Measurements from ENCODE around the gene ZNF688.

Gene ZNF688

GRCh38 chr16:30557707-30557956 is 13.9 kb downstream of the ZNF688 start:
- DNase-seq: no peak
- no peaks in the 10 kb centered on the region for H3K9me3 ChIP-seq (ENCODE audit: control insufficient read depth, low read length)
- H3K27ac ChIP-seq (ENCODE audit: insufficient read depth, low read length, poor library complexity, severe bottlenecking): peak overlapping the region; percentile 96
- H3K4me3 ChIP-seq (ENCODE audit: insufficient read depth, low read depth, low read length, poor library complexity, severe bottlenecking): peak overlapping the region; percentile 67
- H3K27me3 ChIP-seq (replicated peaks; ENCODE audit: control insufficient read depth, insufficient read depth, low read length, poor library complexity, severe bottlenecking): no peaks in the 10 kb centered on the region
- peaks cover 24% of the 10 kb centered on the region for H3K36me3 ChIP-seq (ENCODE audit: control insufficient read depth, insufficient read depth, low read length)
- peaks cover 19% of the 10 kb centered on the region for H3K4me1 ChIP-seq (ENCODE audit: control insufficient read depth, insufficient read depth, low read length, poor library complexity, severe bottlenecking)

- Histone ChIP-seq H3K9me3 (ENCODE audit: control insufficient read depth, low read length) (no peaks in the 10 kb centered on the region), H3K36me3 (ENCODE audit: control insufficient read depth, insufficient read depth, low read length) (peaks cover 24% of the 10 kb centered on the region), H3K4me1 (ENCODE audit: control insufficient read depth, insufficient read depth, low read length, poor library complexity, severe bottlenecking) (peaks cover 25% of the 10 kb centered on the region), H3K27ac (ENCODE audit: insufficient read depth, low read length, poor library complexity, severe bottlenecking) (no peak overlapping the region), H3K27me3 (replicated peaks; ENCODE audit: control insufficient read depth, insufficient read depth, low read length, poor library complexity, severe bottlenecking) (no peaks in the 10 kb centered on the region), H3K4me3 (ENCODE audit: insufficient read depth, low read depth, low read length, poor library complexity, severe bottlenecking) (no peak overlapping the region)
- DNase-seq: no peak
Measured at GRCh38 chr16:30556125-30556473, 15.4 kb downstream of the ZNF688 start.

DNA sequence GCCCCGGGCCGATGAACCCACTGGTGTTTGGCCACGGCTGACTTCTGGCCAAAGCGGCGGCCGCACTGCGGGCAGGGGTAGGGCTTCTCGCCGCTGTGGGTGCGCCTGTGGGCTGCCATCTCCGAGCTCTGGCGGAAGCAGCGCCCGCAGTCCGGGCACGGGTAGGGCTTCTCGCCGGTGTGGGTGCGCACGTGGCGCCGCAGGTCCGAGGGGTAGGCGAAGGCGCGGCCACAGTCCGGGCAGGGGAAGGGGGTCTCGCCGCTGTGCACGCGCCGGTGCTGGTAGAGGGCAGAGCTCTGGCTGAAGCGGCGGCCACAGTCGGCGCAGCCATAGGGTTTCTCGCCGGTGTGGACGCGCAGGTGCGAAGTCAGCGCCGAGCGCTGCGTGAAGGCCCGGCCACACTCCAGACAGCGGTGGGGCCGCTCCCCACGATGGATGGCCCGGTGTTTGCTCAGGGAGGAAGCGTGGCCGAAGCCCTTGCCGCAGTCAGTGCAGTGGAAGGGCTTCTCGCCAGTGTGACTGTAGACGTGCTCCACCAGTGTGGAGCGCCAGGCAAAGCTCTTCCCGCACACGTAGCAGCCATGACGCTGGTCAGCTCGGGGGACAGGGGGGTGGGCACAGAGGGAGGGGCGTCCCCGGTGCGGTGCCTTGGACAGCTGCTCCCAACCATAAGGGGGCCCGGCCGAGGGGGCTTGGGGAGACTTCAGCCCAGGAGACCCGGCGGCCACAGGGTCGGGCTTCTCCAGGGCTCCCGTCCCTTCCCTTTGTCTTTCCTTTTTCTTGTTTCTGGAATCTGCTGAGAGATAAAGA is 16.0 kb downstream of the ZNF688 start:
- Histone ChIP-seq H3K27me3 (replicated peaks; ENCODE audit: control insufficient read depth, insufficient read depth, low read length, poor library complexity, severe bottlenecking) (no peaks in the 10 kb centered on the region), H3K4me3 (ENCODE audit: insufficient read depth, low read depth, low read length, poor library complexity, severe bottlenecking) (no peak overlapping the region), H3K9me3 (ENCODE audit: control insufficient read depth, low read length) (no peaks in the 10 kb centered on the region), H3K27ac (ENCODE audit: insufficient read depth, low read length, poor library complexity, severe bottlenecking) (no peak overlapping the region), H3K36me3 (ENCODE audit: control insufficient read depth, insufficient read depth, low read length) (peaks cover 24% of the 10 kb centered on the region), H3K4me1 (ENCODE audit: control insufficient read depth, insufficient read depth, low read length, poor library complexity, severe bottlenecking) (peaks cover 27% of the 10 kb centered on the region)
- DNase-seq: no peak

DNA sequence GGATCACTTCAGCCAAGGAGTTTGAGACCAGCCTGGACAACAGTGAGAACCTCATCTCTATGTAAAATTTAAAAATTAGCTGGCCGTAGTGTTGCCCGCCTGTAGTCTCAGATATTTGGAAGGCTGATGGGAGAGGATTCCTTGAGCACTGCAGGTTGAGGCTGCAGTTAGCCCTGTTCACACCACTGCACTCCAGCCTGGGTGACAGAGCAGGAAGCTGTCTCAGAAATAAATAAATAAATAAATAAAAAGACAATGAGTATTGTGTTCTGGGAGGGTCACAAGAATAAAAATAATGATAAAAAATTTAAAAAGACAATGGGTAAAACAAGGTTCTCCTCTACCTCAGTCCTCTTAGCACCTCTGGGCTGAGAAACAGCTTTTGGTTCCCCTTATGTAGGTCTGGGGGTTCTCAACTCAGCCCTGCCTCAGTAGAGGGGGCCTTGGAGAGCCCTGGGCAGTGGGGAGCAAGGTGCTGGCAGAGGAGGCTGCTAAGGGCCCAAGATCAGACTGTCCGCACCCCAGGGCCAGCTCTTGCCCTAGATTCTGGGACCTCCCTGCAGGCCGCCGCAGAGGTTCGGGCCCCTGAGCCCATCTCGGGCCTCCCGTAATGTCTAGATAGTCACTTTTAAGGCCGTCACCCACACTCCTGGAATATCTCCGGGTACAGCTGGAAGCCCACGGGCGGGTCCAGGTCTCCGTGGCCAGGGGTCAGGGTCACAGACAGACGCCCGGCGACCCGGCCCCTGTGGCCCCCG is 16.8 kb downstream of the ZNF688 start:
- no peak for DNase-seq
- peaks cover 27% of the 10 kb centered on the region for H3K4me1 ChIP-seq (ENCODE audit: control insufficient read depth, insufficient read depth, low read length, poor library complexity, severe bottlenecking)
- no peaks in the 10 kb centered on the region for H3K9me3 ChIP-seq (ENCODE audit: control insufficient read depth, low read length)
- no peak overlapping the region for H3K27ac ChIP-seq (ENCODE audit: insufficient read depth, low read length, poor library complexity, severe bottlenecking)
- no peak overlapping the region for H3K4me3 ChIP-seq (ENCODE audit: insufficient read depth, low read depth, low read length, poor library complexity, severe bottlenecking)
- peaks cover 24% of the 10 kb centered on the region for H3K36me3 ChIP-seq (ENCODE audit: control insufficient read depth, insufficient read depth, low read length)
- no peaks in the 10 kb centered on the region for H3K27me3 ChIP-seq (replicated peaks; ENCODE audit: control insufficient read depth, insufficient read depth, low read length, poor library complexity, severe bottlenecking)

DNA sequence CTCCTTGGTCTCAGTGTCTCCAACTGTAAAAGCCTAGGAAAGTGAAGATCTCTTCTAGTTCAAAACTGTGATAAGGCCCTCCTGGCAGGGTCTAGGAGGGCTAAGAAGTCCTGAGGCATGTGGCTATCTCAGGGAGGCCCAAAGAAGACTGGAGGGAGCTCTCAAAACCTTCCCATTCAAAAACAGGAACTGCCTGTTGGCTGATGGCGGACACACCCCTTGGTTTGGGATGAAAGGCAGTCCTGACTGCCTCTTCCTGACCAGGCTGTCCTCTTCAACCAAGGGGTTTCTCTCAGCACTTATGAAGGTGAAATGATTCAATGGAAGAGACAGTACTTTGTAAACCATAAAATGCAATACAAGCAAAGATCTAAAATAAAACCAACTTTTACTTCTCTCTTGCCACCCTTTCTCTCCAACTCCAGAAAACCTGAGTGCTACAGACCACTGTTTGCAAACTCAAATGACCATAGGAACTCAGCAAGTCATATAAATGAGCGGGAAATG is 18.1 kb downstream of the ZNF688 start:
- Histone ChIP-seq H3K36me3 (ENCODE audit: control insufficient read depth, insufficient read depth, low read length) (peaks cover 24% of the 10 kb centered on the region), H3K27me3 (replicated peaks; ENCODE audit: control insufficient read depth, insufficient read depth, low read length, poor library complexity, severe bottlenecking) (no peaks in the 10 kb centered on the region), H3K27ac (ENCODE audit: insufficient read depth, low read length, poor library complexity, severe bottlenecking) (peak overlapping the region; percentile 53), H3K9me3 (ENCODE audit: control insufficient read depth, low read length) (no peaks in the 10 kb centered on the region), H3K4me3 (ENCODE audit: insufficient read depth, low read depth, low read length, poor library complexity, severe bottlenecking) (no peak overlapping the region), H3K4me1 (ENCODE audit: control insufficient read depth, insufficient read depth, low read length, poor library complexity, severe bottlenecking) (peaks cover 27% of the 10 kb centered on the region)
- DNase-seq: no peak

DNA sequence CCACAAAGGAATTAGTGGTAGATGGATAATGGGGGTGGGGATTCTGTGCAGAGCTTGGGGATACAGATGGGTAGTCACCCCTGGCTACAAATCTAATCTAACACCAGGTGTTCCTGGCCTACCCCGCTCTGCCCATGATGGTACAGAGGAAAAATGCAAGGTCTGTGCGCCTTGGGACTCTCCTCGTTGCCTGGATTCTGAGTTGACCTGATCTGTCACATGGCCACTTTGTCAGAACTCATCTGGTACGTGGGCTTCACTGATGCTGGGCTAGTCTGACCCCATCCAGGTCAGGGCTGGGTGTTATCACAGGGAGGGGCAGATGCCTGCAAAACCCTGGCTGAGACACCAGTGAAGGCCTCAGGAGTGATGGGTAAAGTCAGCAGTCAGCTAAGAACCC is 18.6 kb downstream of the ZNF688 start:
- DNase-seq: no peak
- Histone ChIP-seq H3K9me3 (ENCODE audit: control insufficient read depth, low read length) (no peaks in the 10 kb centered on the region), H3K27ac (ENCODE audit: insufficient read depth, low read length, poor library complexity, severe bottlenecking) (peak overlapping the region; percentile 53), H3K4me1 (ENCODE audit: control insufficient read depth, insufficient read depth, low read length, poor library complexity, severe bottlenecking) (peaks cover 27% of the 10 kb centered on the region), H3K4me3 (ENCODE audit: insufficient read depth, low read depth, low read length, poor library complexity, severe bottlenecking) (no peak overlapping the region), H3K36me3 (ENCODE audit: control insufficient read depth, insufficient read depth, low read length) (peaks cover 24% of the 10 kb centered on the region), H3K27me3 (replicated peaks; ENCODE audit: control insufficient read depth, insufficient read depth, low read length, poor library complexity, severe bottlenecking) (no peaks in the 10 kb centered on the region)

DNA sequence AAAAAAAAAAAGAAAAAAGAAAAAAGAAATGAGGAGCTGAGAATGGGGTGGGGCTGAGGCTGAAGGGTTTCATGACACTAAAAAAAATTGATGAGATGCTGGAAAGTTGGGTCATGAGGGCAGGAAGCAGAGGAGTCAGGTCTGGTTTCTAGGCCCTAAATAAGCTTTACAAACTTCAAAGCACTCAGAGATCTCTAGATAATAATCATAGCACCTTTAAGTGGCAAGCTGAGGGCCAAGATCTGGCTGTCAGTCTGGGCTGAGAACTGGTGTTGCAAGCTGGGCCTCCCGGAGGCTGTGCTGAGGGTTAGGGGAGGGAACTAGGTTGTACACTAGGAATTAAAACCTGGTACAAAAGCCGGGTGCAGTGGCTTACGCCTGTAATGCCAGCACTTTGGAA is 19.7 kb downstream of the ZNF688 start:
- peak; percentile 68 to 74 (median 73) for DNase-seq
- Histone ChIP-seq H3K36me3 (ENCODE audit: control insufficient read depth, insufficient read depth, low read length) (peaks cover 24% of the 10 kb centered on the region), H3K27ac (ENCODE audit: insufficient read depth, low read length, poor library complexity, severe bottlenecking) (peak overlapping the region; percentile 69), H3K9me3 (ENCODE audit: control insufficient read depth, low read length) (no peaks in the 10 kb centered on the region), H3K4me1 (ENCODE audit: control insufficient read depth, insufficient read depth, low read length, poor library complexity, severe bottlenecking) (peaks cover 25% of the 10 kb centered on the region), H3K4me3 (ENCODE audit: insufficient read depth, low read depth, low read length, poor library complexity, severe bottlenecking) (peak overlapping the region; percentile 10), H3K27me3 (replicated peaks; ENCODE audit: control insufficient read depth, insufficient read depth, low read length, poor library complexity, severe bottlenecking) (no peaks in the 10 kb centered on the region)

DNA sequence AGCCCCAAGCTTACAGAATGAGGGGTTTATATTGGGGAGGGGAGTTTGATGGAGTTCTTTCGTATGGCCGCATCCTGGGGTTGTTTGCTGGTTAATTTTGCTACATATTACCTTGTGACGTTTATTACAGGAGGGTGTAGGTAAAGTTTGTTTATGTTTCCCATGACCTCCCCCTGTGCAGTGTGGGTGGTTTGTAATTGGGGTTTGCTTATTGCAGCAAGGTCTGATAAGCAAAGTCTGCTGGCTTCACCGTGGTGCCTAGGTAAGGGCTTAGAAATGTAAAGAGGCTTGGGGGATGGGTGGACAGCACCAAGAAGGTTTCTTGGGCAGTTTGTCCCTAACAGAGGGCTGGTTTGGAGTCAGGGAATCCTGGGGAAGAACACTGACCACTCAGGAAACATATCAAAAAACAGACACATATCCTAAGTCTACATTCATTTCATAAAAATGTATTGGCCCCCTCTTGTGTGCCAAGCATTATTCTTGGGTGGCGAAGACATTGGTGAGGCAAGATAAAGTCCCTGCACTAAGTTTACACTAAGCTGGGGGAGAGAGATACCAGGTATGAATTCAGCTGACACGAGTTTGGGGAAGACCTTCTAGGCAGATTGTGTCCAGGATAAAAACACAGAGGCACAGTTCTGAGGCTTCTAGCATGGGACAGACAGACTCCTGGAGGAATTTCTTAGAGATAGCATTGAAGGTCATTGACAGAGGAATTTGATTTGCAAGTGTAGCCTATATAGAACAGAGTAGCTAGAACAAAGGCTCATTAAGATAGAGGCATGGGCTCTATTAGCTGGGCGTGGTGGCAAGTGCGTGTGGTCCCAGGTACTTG is 22.9 kb downstream of the ZNF688 start:
- no peak overlapping the region for H3K27ac ChIP-seq (ENCODE audit: insufficient read depth, low read length, poor library complexity, severe bottlenecking)
- H3K36me3 ChIP-seq (ENCODE audit: control insufficient read depth, insufficient read depth, low read length): no peaks in the 10 kb centered on the region
- no peaks in the 10 kb centered on the region for H3K27me3 ChIP-seq (replicated peaks; ENCODE audit: control insufficient read depth, insufficient read depth, low read length, poor library complexity, severe bottlenecking)
- DNase-seq: no peak
- no peaks in the 10 kb centered on the region for H3K9me3 ChIP-seq (ENCODE audit: control insufficient read depth, low read length)
- H3K4me1 ChIP-seq (ENCODE audit: control insufficient read depth, insufficient read depth, low read length, poor library complexity, severe bottlenecking): peaks cover 23% of the 10 kb centered on the region
- H3K4me3 ChIP-seq (ENCODE audit: insufficient read depth, low read depth, low read length, poor library complexity, severe bottlenecking): no peak overlapping the region

- H3K4me3 ChIP-seq (ENCODE audit: insufficient read depth, low read depth, low read length, poor library complexity, severe bottlenecking): no peak overlapping the region
- no peaks in the 10 kb centered on the region for H3K27me3 ChIP-seq (replicated peaks; ENCODE audit: control insufficient read depth, insufficient read depth, low read length, poor library complexity, severe bottlenecking)
- H3K36me3 ChIP-seq (ENCODE audit: control insufficient read depth, insufficient read depth, low read length): no peaks in the 10 kb centered on the region
- no peak overlapping the region for H3K27ac ChIP-seq (ENCODE audit: insufficient read depth, low read length, poor library complexity, severe bottlenecking)
- DNase-seq: no peak
- H3K9me3 ChIP-seq (ENCODE audit: control insufficient read depth, low read length): no peaks in the 10 kb centered on the region
- H3K4me1 ChIP-seq (ENCODE audit: control insufficient read depth, insufficient read depth, low read length, poor library complexity, severe bottlenecking): peaks cover 2% of the 10 kb centered on the region
Measured at GRCh38 chr16:30546115-30546514, 25.4 kb downstream of the ZNF688 start.

Data from effector memory CD4-positive, alpha-beta T cell (primary cell).